GM13976 (cell line): ENCODE measurements around the gene TIMP2.

ENCODE experiments used
- DNase-seq: peaks from one replicate; pipeline ENCODE4 v3.0.0; 2012; ENCODE audit warnings: low spot score
- CTCF ChIP-seq: IDR thresholded peaks from 2 replicates; pipeline ENCODE4 v1.5.1; 2012; ENCODE audit warnings: borderline replicate concordance, mild to moderate bottlenecking; ENCODE audit not compliant: insufficient read depth; ENCODE audit errors: extremely low read depth, missing control alignments, control extremely low read depth
- in situ Hi-C: fragments of 300-500 bp; cut with MboI; formaldehyde crosslinking; loops from one replicate; pipeline ENCODE4 v1.12.0; 2022; ENCODE audit warnings: low sequenced_read_pairs, mixed read lengths, inconsistent platforms; ENCODE audit not compliant: unreplicated experiment

Gene TIMP2

DNA sequence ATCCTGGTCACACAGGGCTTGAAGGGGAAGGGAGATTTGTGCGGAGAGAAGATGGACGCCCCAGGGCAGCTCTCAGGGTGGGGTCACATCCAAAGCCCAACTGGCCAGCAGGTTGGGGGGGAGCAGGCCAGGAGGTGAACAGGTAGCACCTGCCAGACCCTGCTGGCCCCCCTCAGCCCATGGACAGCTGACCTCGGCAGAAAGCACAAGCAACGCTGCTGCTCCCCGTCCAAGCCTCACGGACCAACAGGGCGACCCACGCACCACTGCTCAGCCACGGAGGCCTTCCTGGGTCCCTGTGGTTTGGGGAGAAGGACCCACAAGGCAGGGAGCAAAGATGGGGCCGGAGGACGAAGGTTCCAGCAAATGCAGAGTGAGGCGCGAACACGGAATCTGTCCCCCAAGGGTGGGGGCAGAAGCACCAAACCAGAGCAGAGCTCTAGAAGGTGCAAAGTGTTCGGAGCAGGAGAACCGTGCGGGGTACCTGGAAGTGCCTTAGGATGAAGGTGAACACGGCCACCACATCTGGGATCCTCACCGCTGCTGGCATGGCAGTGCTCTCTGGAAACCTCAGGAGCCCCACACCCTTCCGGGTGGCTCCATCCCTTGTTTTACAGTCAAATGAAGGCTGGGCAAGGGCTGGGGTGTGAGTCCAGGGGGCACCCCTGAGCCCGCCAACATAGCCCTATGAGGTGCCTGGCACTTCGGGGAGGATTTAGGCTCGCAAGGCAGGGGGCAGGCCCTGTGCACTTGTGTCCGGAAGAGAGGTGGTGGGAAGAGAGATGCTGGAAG, 40.1 kb downstream of the TIMP2 start:
- TF ChIP-seq CTCF, result no peak
- in situ Hi-C loops, result no loop called here
- DNase-seq, result no peak

DNA sequence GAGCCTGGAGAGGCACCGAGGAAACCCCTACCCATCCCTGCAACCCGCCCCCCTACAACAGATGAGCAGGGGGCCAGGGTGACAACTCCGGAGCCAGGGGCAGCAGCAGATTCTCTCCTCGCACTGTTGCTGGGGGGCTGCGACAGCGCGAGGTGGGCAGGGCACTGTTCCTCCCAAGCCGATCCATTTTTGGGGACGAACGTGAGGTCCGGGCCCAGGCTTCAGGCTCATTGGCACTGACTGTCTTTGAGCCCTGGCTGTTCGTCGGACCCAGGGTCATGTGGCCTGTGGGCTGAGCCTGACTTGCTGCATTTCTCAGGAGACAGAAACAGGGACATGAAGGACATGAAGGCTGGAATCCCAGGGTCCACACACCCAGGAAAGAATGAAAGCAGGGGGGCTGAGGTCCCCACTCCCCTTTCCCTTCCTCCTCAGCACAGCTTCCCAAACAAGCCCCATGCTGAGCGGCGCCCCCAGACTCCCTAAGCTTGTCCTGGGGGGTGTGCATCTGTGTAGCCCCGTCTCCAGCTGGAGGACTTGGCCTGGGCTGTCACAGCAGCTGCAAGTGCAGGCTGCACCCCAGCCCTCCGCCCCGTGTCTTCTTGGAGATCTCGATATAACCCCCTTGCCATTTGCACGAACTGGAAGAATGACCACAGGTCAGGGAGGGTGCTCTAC, 40.9 kb downstream of the TIMP2 start:
- no peak for TF ChIP-seq CTCF
- in situ Hi-C loops, result no loop called here
- no peak for DNase-seq

DNA sequence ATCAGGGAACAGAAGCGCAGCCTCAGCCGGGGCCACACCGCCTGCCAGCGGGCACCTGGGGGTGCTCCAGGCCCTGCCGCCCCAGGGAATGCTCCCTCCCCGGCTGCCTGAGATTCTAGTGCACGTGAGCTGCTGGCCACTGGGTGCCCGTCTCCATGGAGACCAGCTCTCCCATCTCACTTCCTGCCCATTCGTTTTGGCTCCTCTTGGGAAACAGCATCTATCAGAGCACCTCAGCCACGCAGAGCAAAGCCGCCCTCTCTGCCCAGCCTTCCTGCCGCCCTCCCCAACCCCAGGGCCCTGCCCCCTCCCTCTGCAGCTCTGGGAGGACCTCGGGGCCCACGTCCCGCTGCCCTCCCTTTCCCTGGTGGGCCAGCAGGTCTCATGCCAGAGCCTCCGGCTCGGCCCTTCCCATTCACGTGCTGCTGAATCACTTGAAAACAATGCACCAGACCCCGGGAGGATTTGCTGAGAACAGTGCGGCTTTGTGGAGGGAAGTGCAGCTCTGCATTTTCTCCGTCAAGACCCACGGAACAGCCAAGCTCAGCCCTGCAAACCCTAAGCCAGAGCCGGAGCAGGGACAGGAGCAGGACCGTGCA, 41.6 kb downstream of the TIMP2 start:
- in situ Hi-C loops, result no loop called here
- DNase-seq, result no peak
- TF ChIP-seq CTCF, result no peak

GRCh38 chr17:78883089-78883532, 42.1 kb downstream of the TIMP2 start:
- DNase-seq, result no peak
- no peak for TF ChIP-seq CTCF
- in situ Hi-C loops, result no loop called here

GRCh38 chr17:78882540-78883088, 42.6 kb downstream of the TIMP2 start:
- no peak for TF ChIP-seq CTCF
- in situ Hi-C loops, result no loop called here
- no peak for DNase-seq

GRCh38 chr17:78879635-78880186, 45.5 kb downstream of the TIMP2 start:
- no peak for TF ChIP-seq CTCF
- in situ Hi-C loops, result no loop called here
- no peak for DNase-seq
